IgD-negative memory B cell (primary cell): ENCODE data around the gene CXCL5. TPM values are rescaled to one million over a fixed set of nuclear protein-coding genes. Genes with fewer than 3 reads are reported as not detected.
"Not testable (repeated sequence)": the region's sequence is repeated elsewhere in the genome, so short reads cannot be mapped to it uniquely, and the experiment has no call there.

ENCODE experiments used
- H3K27ac Mint-ChIP-seq, 3 donors: one replicate each; pipeline ENCODE4 v1.8.0; 2020 to 2022; ENCODE audit warnings: mild to moderate bottlenecking in 3 of 3, mixed read lengths in 3 of 3, moderate library complexity in 1 of 3
- H3K27me3 Mint-ChIP-seq: one replicate; pipeline ENCODE4 v1.8.0; 2021; ENCODE audit warnings: mixed read lengths
- H3K36me3 Mint-ChIP-seq: one replicate; pipeline ENCODE4 v1.8.0; 2020; ENCODE audit warnings: mild to moderate bottlenecking, mixed read lengths
- H3K4me1 Mint-ChIP-seq, 3 donors: one replicate each; pipeline ENCODE4 v1.8.0; 2020 to 2022; ENCODE audit warnings: mixed read lengths in 3 of 3, mild to moderate bottlenecking in 1 of 3
- H3K4me3 Mint-ChIP-seq, 4 donors: one replicate each; pipeline ENCODE4 v1.8.0; 2020 to 2022; ENCODE audit warnings: mild to moderate bottlenecking in 4 of 4, mixed read lengths in 4 of 4, moderate library complexity in 3 of 4
- H3K9me3 Mint-ChIP-seq, 3 donors: one replicate each; pipeline ENCODE4 v1.8.0; 2020 to 2021; ENCODE audit warnings: mixed read lengths in 3 of 3, mild to moderate bottlenecking in 1 of 3
- polyA plus RNA-seq: library from polyadenylated mRNA; unstranded; fragments of 300-500 nt; fragmentation: Illumina TruSeq; gene quantifications from one replicate; pipeline ENCODE4 v1.2.3, GENCODE V29; 2021

Gene CXCL5
- polyA plus RNA-seq, 1 donor from 2014 or later, result 0.38 TPM

GRCh38 chr4:73992050-73992449, 6.4 kb downstream of the CXCL5 start:
- Mint-ChIP-seq H3K9me3 (no peaks in the 10 kb centered on the region), H3K36me3 (no peaks in the 10 kb centered on the region), H3K27ac (no peak overlapping the region), H3K4me1 (no peaks in the 10 kb centered on the region), H3K27me3 (peaks cover 2% of the 10 kb centered on the region), H3K4me3 (no peak overlapping the region)

- no peaks in the 10 kb centered on the region for H3K4me1 Mint-ChIP-seq
- no peaks in the 10 kb centered on the region for H3K9me3 Mint-ChIP-seq
- H3K36me3 Mint-ChIP-seq, result no peaks in the 10 kb centered on the region
- no peak overlapping the region for H3K4me3 Mint-ChIP-seq
- no peak overlapping the region for H3K27ac Mint-ChIP-seq
- H3K27me3 Mint-ChIP-seq, result peaks cover 2% of the 10 kb centered on the region
Observed at GRCh38 chr4:73991742-73992000, 6.8 kb downstream of the CXCL5 start.

- Mint-ChIP-seq H3K27ac (no peak overlapping the region), H3K9me3 (no peaks in the 10 kb centered on the region), H3K4me1 (no peaks in the 10 kb centered on the region), H3K27me3 (peaks cover 2% of the 10 kb centered on the region), H3K36me3 (no peaks in the 10 kb centered on the region), H3K4me3 (no peak overlapping the region)
Observed at GRCh38 chr4:73990988-73991741, 7.3 kb downstream of the CXCL5 start.

GRCh38 chr4:73989928-73990327, 8.5 kb downstream of the CXCL5 start:
- H3K36me3 Mint-ChIP-seq, result no peaks in the 10 kb centered on the region
- no peaks in the 10 kb centered on the region for H3K4me1 Mint-ChIP-seq
- peaks cover 2% of the 10 kb centered on the region for H3K27me3 Mint-ChIP-seq
- no peaks in the 10 kb centered on the region for H3K9me3 Mint-ChIP-seq
- no peak overlapping the region for H3K27ac Mint-ChIP-seq
- H3K4me3 Mint-ChIP-seq, result no peak overlapping the region

GRCh38 chr4:73989031-73989430, 9.4 kb downstream of the CXCL5 start:
- no peaks in the 10 kb centered on the region for H3K27me3 Mint-ChIP-seq
- H3K4me3 Mint-ChIP-seq, result no peak overlapping the region
- H3K36me3 Mint-ChIP-seq, result no peaks in the 10 kb centered on the region
- H3K4me1 Mint-ChIP-seq, result no peaks in the 10 kb centered on the region
- no peaks in the 10 kb centered on the region for H3K9me3 Mint-ChIP-seq
- no peak overlapping the region for H3K27ac Mint-ChIP-seq

- Mint-ChIP-seq H3K27me3 (no peaks in the 10 kb centered on the region), H3K36me3 (no peaks in the 10 kb centered on the region), H3K27ac (no peak within 1 kb of the TSS), H3K4me3 (no peak within 1 kb of the TSS), H3K4me1 (no peaks in the 10 kb centered on the region), H3K9me3 (no peaks in the 10 kb centered on the region)
Observed at GRCh38 chr4:73988061-73988460, 10.4 kb downstream of the CXCL5 start, which contains the start of gene PPBP. Gene PPBP, minus strand, starts transcription at chr4:73988190. Its CDS starts 87 bp downstream, at chr4:73988103.

- Mint-ChIP-seq H3K4me3 (no peak overlapping the region), H3K27me3 (peaks cover 4% of the 10 kb centered on the region), H3K36me3 (no peaks in the 10 kb centered on the region), H3K27ac (no peak overlapping the region), H3K9me3 (peaks cover 0 to 2% (median 0%) of the 10 kb centered on the region in 3 donors), H3K4me1 (no peaks in the 10 kb centered on the region)
Observed at GRCh38 chr4:73985528-73985852, 13.0 kb downstream of the CXCL5 start.

- no peaks in the 10 kb centered on the region for H3K4me1 Mint-ChIP-seq
- no peaks in the 10 kb centered on the region for H3K36me3 Mint-ChIP-seq
- no peak overlapping the region for H3K4me3 Mint-ChIP-seq
- H3K27me3 Mint-ChIP-seq, result peaks cover 4% of the 10 kb centered on the region
- H3K9me3 Mint-ChIP-seq, result peaks cover 0 to 2% (median 0%) of the 10 kb centered on the region in 3 donors
- no peak overlapping the region for H3K27ac Mint-ChIP-seq
Observed at GRCh38 chr4:73984736-73985527, 13.5 kb downstream of the CXCL5 start.

- not testable (repeated sequence) for H3K4me3 Mint-ChIP-seq, H3K27ac Mint-ChIP-seq, H3K27me3 Mint-ChIP-seq, H3K9me3 Mint-ChIP-seq, H3K4me1 Mint-ChIP-seq, H3K36me3 Mint-ChIP-seq
Observed at GRCh38 chr4:73981175-73981574, 17.3 kb downstream of the CXCL5 start.

GRCh38 chr4:73979407-73979957, 19.0 kb downstream of the CXCL5 start:
- Mint-ChIP-seq H3K27ac (no peak overlapping the region), H3K36me3 (no peaks in the 10 kb centered on the region), H3K27me3 (peaks cover 4% of the 10 kb centered on the region), H3K4me1 (no peaks in the 10 kb centered on the region), H3K4me3 (no peak overlapping the region), H3K9me3 (peaks cover 2 to 4% (median 4%) of the 10 kb centered on the region in 3 donors)

GRCh38 chr4:73978886-73979285, 19.6 kb downstream of the CXCL5 start:
- Mint-ChIP-seq H3K4me1 (no peaks in the 10 kb centered on the region), H3K27ac (no peak overlapping the region), H3K4me3 (no peak overlapping the region), H3K9me3 (peaks cover 2 to 5% (median 4%) of the 10 kb centered on the region in 3 donors), H3K27me3 (peaks cover 4% of the 10 kb centered on the region), H3K36me3 (no peaks in the 10 kb centered on the region)

- peaks cover 4% of the 10 kb centered on the region for H3K27me3 Mint-ChIP-seq
- peaks cover 6 to 18% (median 6%) of the 10 kb centered on the region in 3 donors for H3K9me3 Mint-ChIP-seq
- no peak overlapping the region for H3K4me3 Mint-ChIP-seq
- H3K36me3 Mint-ChIP-seq, result no peaks in the 10 kb centered on the region
- H3K4me1 Mint-ChIP-seq, result no peaks in the 10 kb centered on the region
- no peak overlapping the region for H3K27ac Mint-ChIP-seq
Observed at GRCh38 chr4:73976716-73977115, 21.8 kb downstream of the CXCL5 start.

GRCh38 chr4:73976217-73976616, 22.3 kb downstream of the CXCL5 start:
- Mint-ChIP-seq H3K4me3 (no peak overlapping the region), H3K27me3 (peaks cover 3% of the 10 kb centered on the region), H3K27ac (no peak overlapping the region), H3K9me3 (peaks cover 4 to 23% (median 6%) of the 10 kb centered on the region in 3 donors), H3K4me1 (no peaks in the 10 kb centered on the region), H3K36me3 (no peaks in the 10 kb centered on the region)

GRCh38 chr4:73974352-73974751, 24.1 kb downstream of the CXCL5 start:
- H3K36me3 Mint-ChIP-seq, result peaks cover 2% of the 10 kb centered on the region
- H3K4me3 Mint-ChIP-seq, result no peak overlapping the region
- H3K9me3 Mint-ChIP-seq, result peaks cover 3 to 33% (median 6%) of the 10 kb centered on the region in 3 donors
- H3K4me1 Mint-ChIP-seq, result no peaks in the 10 kb centered on the region
- no peak overlapping the region for H3K27ac Mint-ChIP-seq
- no peaks in the 10 kb centered on the region for H3K27me3 Mint-ChIP-seq

- no peak overlapping the region for H3K4me3 Mint-ChIP-seq
- no peaks in the 10 kb centered on the region for H3K27me3 Mint-ChIP-seq
- H3K27ac Mint-ChIP-seq, result no peak overlapping the region
- no peaks in the 10 kb centered on the region for H3K4me1 Mint-ChIP-seq
- H3K36me3 Mint-ChIP-seq, result peaks cover 2% of the 10 kb centered on the region
- peaks cover 1 to 33% (median 3%) of the 10 kb centered on the region in 3 donors for H3K9me3 Mint-ChIP-seq
Observed at GRCh38 chr4:73970945-73971344, 27.5 kb downstream of the CXCL5 start.

GRCh38 chr4:73970011-73970410, 28.5 kb downstream of the CXCL5 start:
- Mint-ChIP-seq H3K4me3 (no peak overlapping the region), H3K27me3 (no peaks in the 10 kb centered on the region), H3K4me1 (no peaks in the 10 kb centered on the region), H3K27ac (no peak overlapping the region), H3K36me3 (peaks cover 2% of the 10 kb centered on the region), H3K9me3 (peaks cover 1 to 29% (median 3%) of the 10 kb centered on the region in 3 donors)
